Activated CD4-positive, CD25-positive, alpha-beta regulatory T cell treated with anti-CD3 and anti-CD28 coated beads, Interleukin-2, amount 50 U/mL, for 24 hours (primary cell): ENCODE data around the gene RCSD1.

ENCODE experiments used
- ATAC-seq, 2 donors: fragments of 150-1000 bp; cut with Tn5 transposase; one replicate each; pipeline ENCODE4 v1.10.0; 2021; ENCODE audit warnings: mild to moderate bottlenecking in 1 of 2, moderate library complexity in 1 of 2

RCSD1 gene

GRCh38 chr1:167618366-167618765, 11.7 kb upstream of the RCSD1 start:
- no peak for ATAC-seq

- ATAC-seq, result no peak
These were observed 11.2 kb upstream of the RCSD1 start for GRCh38 chr1:167618789-167619188.

- ATAC-seq, result no peak
These were observed 10.0 kb upstream of the RCSD1 start for GRCh38 chr1:167620002-167620401.

GRCh38 chr1:167621780-167622313, 8.2 kb upstream of the RCSD1 start:
- ATAC-seq, result no peak

GRCh38 chr1:167623951-167624350, 6.1 kb upstream of the RCSD1 start:
- ATAC-seq, result no peak

GRCh38 chr1:167625040-167625823, 4.8 kb upstream of the RCSD1 start:
- ATAC-seq, result no peak

- no peak for ATAC-seq
These were observed 2.5 kb upstream of the RCSD1 start for GRCh38 chr1:167627615-167627864.

- ATAC-seq, result peak; percentile 85
These were observed 2.0 kb upstream of the RCSD1 start for GRCh38 chr1:167627865-167628641.

- no peak for ATAC-seq
These were observed 1.1 kb upstream of the RCSD1 start for GRCh38 chr1:167628741-167629515.

GRCh38 chr1:167630568-167631385, 745 bp downstream of the RCSD1 start:
- peak; percentile 18 to 23 for ATAC-seq

- ATAC-seq, result peak in 1 of 2 donors; percentile 4
These were observed 1.4 kb downstream of the RCSD1 start for GRCh38 chr1:167631386-167631935.

GRCh38 chr1:167631936-167632614, 2.0 kb downstream of the RCSD1 start:
- no peak for ATAC-seq

GRCh38 chr1:167633258-167633944, 3.4 kb downstream of the RCSD1 start:
- ATAC-seq, result no peak

GRCh38 chr1:167634435-167634834, 4.4 kb downstream of the RCSD1 start:
- no peak for ATAC-seq

GRCh38 chr1:167635156-167635648, 5.2 kb downstream of the RCSD1 start:
- no peak for ATAC-seq

GRCh38 chr1:167635941-167636340, 5.9 kb downstream of the RCSD1 start:
- no peak for ATAC-seq

- ATAC-seq, result no peak
These were observed 8.0 kb downstream of the RCSD1 start for GRCh38 chr1:167638064-167638463.

GRCh38 chr1:167640051-167640450, 10.0 kb downstream of the RCSD1 start:
- no peak for ATAC-seq

GRCh38 chr1:167641786-167642500, 11.9 kb downstream of the RCSD1 start:
- ATAC-seq, result peak; percentile 48 to 57

- no peak for ATAC-seq
These were observed 12.4 kb downstream of the RCSD1 start for GRCh38 chr1:167642501-167642826.
